GM12874 (cell line): ENCODE results near the gene NID1.
A peak's percentile ranks its signal among the peaks of the same experiment; 100 is the strongest.

Source experiments
- CTCF ChIP-seq: IDR thresholded peaks from 2 replicates; pipeline ENCODE4 v1.5.1; 2011; ENCODE audit warnings: low read depth, mild to moderate bottlenecking, control low read depth, low read length, moderate library complexity; ENCODE audit not compliant: insufficient read depth

The NID1 gene

GRCh38 chr1:236108027-236108648, 43.2 kb upstream of the NID1 start:
- no peak for TF ChIP-seq CTCF

- no peak for TF ChIP-seq CTCF
Measured at GRCh38 chr1:236107121-236107907, 42.4 kb upstream of the NID1 start.

GRCh38 chr1:236103646-236104218, 38.8 kb upstream of the NID1 start:
- peak; percentile 59 for TF ChIP-seq CTCF

- no peak for TF ChIP-seq CTCF
Measured at GRCh38 chr1:236103059-236103458, 38.2 kb upstream of the NID1 start.

- TF ChIP-seq CTCF = no peak
Measured at GRCh38 chr1:236102611-236103010, 37.7 kb upstream of the NID1 start.

GRCh38 chr1:236101233-236102200, 36.6 kb upstream of the NID1 start:
- TF ChIP-seq CTCF = no peak
